Immature natural killer cell (primary cell): ENCODE data around the gene ZBTB16. TPM values are rescaled to one million over a fixed set of nuclear protein-coding genes. Genes with fewer than 3 reads are reported as not detected.

ENCODE experiments used
- DNase-seq, 3 donors: peaks; one replicate each; pipeline ENCODE4 v3.0.0; 2022; ENCODE audit warnings: mixed read lengths in 1 of 3
- H3K27ac Mint-ChIP-seq, 6 donors: one replicate each; pipeline ENCODE4 v1.8.0; 2020; ENCODE audit warnings: mixed read lengths in 6 of 6, mild to moderate bottlenecking in 5 of 6, inconsistent platforms in 4 of 6, moderate library complexity in 3 of 6
- H3K27me3 Mint-ChIP-seq, 3 donors: one replicate each; pipeline ENCODE4 v1.8.0; 2020 to 2021; ENCODE audit warnings: low read depth in 3 of 3, mild to moderate bottlenecking in 3 of 3, mixed read lengths in 3 of 3, moderate library complexity in 3 of 3, inconsistent platforms in 1 of 3
- H3K36me3 Mint-ChIP-seq, 3 donors: one replicate each; pipeline ENCODE4 v1.8.0; 2020; ENCODE audit warnings: mixed read lengths in 3 of 3, inconsistent platforms in 2 of 3, mild to moderate bottlenecking in 2 of 3
- H3K4me1 Mint-ChIP-seq, 2 donors: one replicate each; pipeline ENCODE4 v1.8.0; 2020; ENCODE audit warnings: inconsistent platforms in 2 of 2, mild to moderate bottlenecking in 2 of 2, mixed read lengths in 2 of 2, moderate library complexity in 1 of 2
- H3K4me3 Mint-ChIP-seq, 5 donors: one replicate each; pipeline ENCODE4 v1.8.0; 2020; ENCODE audit warnings: mild to moderate bottlenecking in 5 of 5, mixed read lengths in 5 of 5, inconsistent platforms in 3 of 5, moderate library complexity in 3 of 5
- H3K9me3 Mint-ChIP-seq, 6 donors: one replicate each; pipeline ENCODE4 v1.8.0; 2020; ENCODE audit warnings: mild to moderate bottlenecking in 6 of 6, mixed read lengths in 6 of 6, inconsistent platforms in 4 of 6, moderate library complexity in 3 of 6
- polyA plus RNA-seq, 3 donors: library from polyadenylated mRNA; unstranded; fragments of 300-500 nt; fragmentation: Illumina TruSeq; gene quantifications; one replicate each; pipeline ENCODE4 v1.2.3, GENCODE V29; 2021

Gene ZBTB16
- polyA plus RNA-seq, 3 donors from 2014 or later: 90.4 to 197 (median 92.5) TPM

DNA sequence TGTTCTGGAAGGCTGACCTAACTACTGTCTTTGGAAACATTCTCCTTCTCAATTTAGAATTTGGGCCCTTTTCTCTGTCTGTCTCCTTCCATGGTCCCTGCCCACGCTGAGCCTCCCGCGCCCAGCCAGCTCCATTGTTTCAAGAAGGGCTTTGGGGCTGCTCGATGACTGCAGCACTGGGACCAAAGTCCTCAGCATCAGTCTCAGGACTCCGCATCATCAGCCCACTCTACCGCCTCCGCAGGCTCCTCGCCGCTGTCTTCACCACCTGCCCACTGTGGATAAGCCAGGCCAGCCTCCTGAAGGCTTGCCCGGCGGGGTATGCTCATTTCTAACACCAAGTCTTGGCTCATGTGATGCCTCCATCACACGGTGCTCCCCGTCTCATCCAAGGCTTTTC is 81.3 kb downstream of the ZBTB16 start:
- H3K4me1 Mint-ChIP-seq: peaks cover 94 to 100% of the 10 kb centered on the region in 2 donors
- peaks cover 5 to 9% (median 8%) of the 10 kb centered on the region in 3 donors for H3K36me3 Mint-ChIP-seq

DNA sequence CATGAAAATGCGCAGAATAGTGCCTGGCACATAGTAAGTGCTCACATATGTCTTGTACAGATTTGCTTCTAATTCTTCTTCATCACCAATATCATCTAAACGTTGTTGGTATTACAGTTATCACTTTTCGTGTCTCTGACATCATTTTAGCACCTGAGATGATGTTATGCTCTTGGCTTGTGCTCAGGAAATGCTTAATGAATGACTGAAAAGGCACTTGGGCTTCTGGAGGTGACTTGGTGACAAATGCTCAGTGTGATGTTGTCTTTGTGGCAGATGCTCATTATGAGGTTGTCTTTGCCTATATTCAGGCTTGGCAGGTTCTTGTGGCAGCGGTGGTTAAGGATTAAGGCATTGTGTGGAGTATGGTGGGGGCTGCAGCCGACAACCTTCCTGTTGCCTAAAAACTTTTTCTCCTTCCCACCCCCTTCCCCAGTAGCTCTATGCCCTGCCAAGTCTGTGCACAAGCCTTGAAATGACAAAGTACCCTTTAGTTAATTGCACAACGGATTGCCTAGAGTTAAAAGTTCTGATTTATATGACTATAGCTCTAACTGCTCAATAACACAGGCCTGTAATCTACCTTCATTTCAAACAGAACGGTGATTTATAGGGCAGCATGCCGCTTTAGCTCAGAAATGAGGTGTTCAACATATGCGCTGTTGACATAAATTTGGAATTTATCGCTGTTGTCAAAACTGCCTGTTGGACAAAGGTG is 82.5 kb downstream of the ZBTB16 start:
- Mint-ChIP-seq H3K4me3 (peak overlapping the region in 4 of 5 donors; percentile 18 to 40 (median 26)), H3K27ac (peak overlapping the region; percentile 41 to 87 (median 71)), H3K9me3 (no peaks in the 10 kb centered on the region), H3K36me3 (peaks cover 5 to 9% (median 8%) of the 10 kb centered on the region in 3 donors), H3K4me1 (peaks cover 91 to 100% of the 10 kb centered on the region in 2 donors), H3K27me3 (peaks cover 3 to 9% (median 3%) of the 10 kb centered on the region in 3 donors)
- DNase-seq: no peak

More for the DNA sequence above, 81.3 kb downstream of the ZBTB16 start:
- peak overlapping the region; percentile 54 to 87 (median 72) for H3K27ac Mint-ChIP-seq
- no peak for DNase-seq
- H3K9me3 Mint-ChIP-seq: no peaks in the 10 kb centered on the region
- peak overlapping the region in 1 of 5 donors; percentile 9 for H3K4me3 Mint-ChIP-seq
- peaks cover 3 to 9% (median 3%) of the 10 kb centered on the region in 3 donors for H3K27me3 Mint-ChIP-seq

DNA sequence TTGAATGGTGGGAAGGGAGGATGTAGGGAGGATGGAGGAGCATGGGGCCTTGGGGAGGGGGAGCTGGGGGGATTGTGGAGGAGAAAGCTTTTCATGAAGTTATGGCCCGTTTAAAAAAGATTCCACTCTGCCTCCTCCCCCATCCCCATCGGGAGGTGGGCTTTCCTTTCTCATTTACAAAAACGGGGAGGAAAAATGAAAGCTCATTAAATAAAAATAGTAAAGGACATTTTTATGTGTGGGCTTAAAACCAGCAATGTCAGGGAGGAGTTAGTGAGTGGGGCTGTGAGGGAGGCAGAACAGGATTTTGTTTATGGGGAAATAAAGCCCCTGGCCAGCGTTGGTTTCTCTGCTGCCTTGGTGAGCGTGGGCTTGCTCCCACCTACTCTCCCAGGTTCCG is 83.2 kb downstream of the ZBTB16 start:
- Mint-ChIP-seq H3K36me3 (peaks cover 5 to 9% (median 8%) of the 10 kb centered on the region in 3 donors), H3K9me3 (no peaks in the 10 kb centered on the region), H3K4me1 (peaks cover 91 to 100% of the 10 kb centered on the region in 2 donors), H3K27me3 (peaks cover 3 to 9% (median 3%) of the 10 kb centered on the region in 3 donors), H3K4me3 (peak overlapping the region in 2 of 5 donors; percentile 6 to 77), H3K27ac (peak overlapping the region in 4 of 6 donors; percentile 34 to 87 (median 80))
- DNase-seq: no peak

DNA sequence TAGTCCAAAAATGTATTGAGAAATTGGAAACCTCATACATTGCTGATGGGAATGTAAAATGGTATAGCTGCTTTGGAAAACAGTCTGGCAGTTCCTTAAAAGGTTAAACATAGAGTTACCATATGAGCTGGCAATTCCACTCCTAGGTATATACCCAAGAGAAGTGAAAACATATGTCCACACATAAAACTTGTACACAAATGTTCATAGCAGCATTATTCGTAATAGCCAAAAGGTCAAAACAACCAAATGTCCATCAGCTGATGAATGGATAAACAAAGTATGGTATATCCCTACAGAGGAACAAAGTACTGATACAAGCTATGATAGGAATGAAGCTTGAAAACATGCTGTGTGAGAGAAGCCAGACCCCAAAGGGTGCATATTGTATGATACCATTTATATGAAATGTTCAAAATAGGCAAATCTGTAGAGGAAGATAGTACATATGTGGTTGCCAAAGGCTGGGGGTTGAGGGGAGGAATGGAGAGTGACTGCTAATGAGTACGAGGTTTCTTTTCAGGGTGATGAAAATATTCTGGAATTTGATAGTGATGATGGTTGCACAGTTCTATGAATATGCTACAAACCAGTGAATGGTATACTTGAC is 85.8 kb downstream of the ZBTB16 start:
- H3K9me3 Mint-ChIP-seq: no peaks in the 10 kb centered on the region
- H3K27ac Mint-ChIP-seq: peak overlapping the region; percentile 7 to 78 (median 47)

DNA sequence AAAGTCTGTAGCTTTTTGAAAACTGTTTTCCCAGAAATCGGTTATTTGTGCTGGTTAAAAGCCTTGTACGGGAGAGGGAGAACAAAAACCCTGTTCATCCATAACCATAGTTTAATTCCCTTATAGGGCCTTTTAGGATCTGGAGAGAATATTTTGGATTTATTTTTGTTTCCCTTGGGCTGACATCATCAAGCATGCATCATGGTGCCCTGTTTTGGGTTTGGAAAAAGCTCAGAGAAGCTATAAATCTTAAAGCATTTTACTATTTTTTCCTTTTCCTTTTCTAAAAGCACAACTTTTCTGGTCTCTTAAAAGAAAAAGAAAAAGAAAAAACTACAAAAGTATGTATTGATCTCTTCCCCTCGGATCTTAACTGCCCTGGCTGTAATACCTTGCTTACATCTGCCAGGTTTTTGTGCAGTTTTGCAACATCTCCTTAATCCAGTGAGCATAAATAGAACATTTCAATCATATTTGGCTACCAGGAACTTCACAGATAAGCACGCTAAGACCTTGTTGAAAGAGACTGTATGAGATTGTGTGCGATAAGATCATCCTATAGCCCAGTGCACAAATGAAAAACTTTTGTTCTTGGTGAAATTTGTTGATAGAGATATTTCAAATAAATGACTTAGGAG is 88.0 kb downstream of the ZBTB16 start:
- H3K4me1 Mint-ChIP-seq: peaks cover 95 to 100% of the 10 kb centered on the region in 2 donors
- peaks cover 0 to 5% (median 0%) of the 10 kb centered on the region in 3 donors for H3K36me3 Mint-ChIP-seq
- H3K27me3 Mint-ChIP-seq: peaks cover 0 to 4% (median 1%) of the 10 kb centered on the region in 3 donors
- no peak for DNase-seq
- H3K9me3 Mint-ChIP-seq: no peaks in the 10 kb centered on the region
- peak overlapping the region; percentile 36 to 67 (median 48) for H3K4me3 Mint-ChIP-seq
- H3K27ac Mint-ChIP-seq: peak overlapping the region; percentile 61 to 91 (median 86)

More for the DNA sequence above, 85.8 kb downstream of the ZBTB16 start:
- peak overlapping the region in 1 of 5 donors; percentile 26 for H3K4me3 Mint-ChIP-seq
- H3K27me3 Mint-ChIP-seq: peaks cover 0 to 4% (median 3%) of the 10 kb centered on the region in 3 donors
- DNase-seq: no peak
- peaks cover under 1 to 9% (median 5%) of the 10 kb centered on the region in 3 donors for H3K36me3 Mint-ChIP-seq
- peaks cover 93 to 100% of the 10 kb centered on the region in 2 donors for H3K4me1 Mint-ChIP-seq

DNA sequence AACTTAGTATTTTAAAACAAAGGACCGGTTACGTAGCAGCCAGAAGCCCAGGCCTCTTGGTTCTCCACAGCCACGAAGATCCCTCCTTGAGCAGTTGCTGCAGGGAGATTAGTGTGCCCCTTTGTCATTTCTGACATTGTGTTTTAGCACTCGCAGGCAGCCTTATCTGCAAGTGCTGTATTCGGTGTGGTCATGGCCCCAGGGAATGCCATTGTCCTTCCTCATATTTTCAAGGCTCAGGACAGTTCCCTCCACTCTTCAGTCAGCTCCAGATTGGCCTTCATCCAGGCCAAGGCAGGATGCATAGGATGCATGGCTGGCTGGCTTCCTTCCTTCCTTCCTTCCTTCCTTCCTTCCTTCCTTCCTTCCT is 88.5 kb downstream of the ZBTB16 start:
- Mint-ChIP-seq H3K4me1 (peaks cover 95 to 100% of the 10 kb centered on the region in 2 donors), H3K9me3 (no peaks in the 10 kb centered on the region), H3K4me3 (peak overlapping the region; percentile 36 to 67 (median 48)), H3K27ac (peak overlapping the region; percentile 61 to 91 (median 86)), H3K36me3 (peaks cover 0 to 9% (median 0%) of the 10 kb centered on the region in 3 donors), H3K27me3 (peaks cover 0 to 4% (median 1%) of the 10 kb centered on the region in 3 donors)
- DNase-seq: no peak

DNA sequence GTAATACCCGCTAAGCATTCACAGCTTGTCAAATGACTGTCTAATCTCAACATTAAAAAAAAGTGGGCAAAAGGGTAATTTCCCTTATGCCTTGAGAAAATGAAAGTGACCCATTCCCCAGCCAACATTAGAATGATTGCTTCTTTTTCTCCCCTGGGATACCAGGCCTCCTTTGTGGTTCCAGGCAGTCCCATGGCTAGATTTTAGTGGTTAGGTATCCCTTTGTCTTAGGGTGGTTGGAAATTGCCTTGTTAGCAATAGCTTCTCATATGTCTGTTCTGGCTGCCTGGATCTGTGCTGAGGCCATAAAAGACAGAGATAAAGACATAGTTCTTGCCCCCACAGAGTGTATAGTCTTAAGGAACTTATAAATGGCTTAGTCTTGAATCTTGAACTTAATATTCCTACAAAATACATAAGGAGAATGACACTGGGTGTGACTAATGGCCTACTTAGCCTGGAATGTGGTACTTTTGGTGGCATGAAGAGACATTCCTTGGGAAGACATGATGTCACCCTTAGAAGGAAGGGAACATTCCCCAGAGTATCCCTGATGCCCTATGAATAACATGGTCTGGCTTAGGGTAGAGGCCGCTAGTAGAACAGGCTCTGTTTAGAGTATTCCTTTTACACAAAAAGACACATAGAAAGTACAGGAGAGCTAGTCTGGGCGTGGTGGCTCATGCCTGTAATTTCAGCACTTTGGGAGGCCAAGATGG is 90.3 kb downstream of the ZBTB16 start:
- peaks cover 0 to 9% (median 3%) of the 10 kb centered on the region in 3 donors for H3K36me3 Mint-ChIP-seq
- DNase-seq: no peak
- H3K4me3 Mint-ChIP-seq: peak overlapping the region; percentile 7 to 64 (median 15)
- H3K4me1 Mint-ChIP-seq: peaks cover 91 to 99% of the 10 kb centered on the region in 2 donors
- H3K27me3 Mint-ChIP-seq: peaks cover 0 to 4% (median 1%) of the 10 kb centered on the region in 3 donors
- H3K27ac Mint-ChIP-seq: peak overlapping the region; percentile 18 to 86 (median 67)
- no peaks in the 10 kb centered on the region for H3K9me3 Mint-ChIP-seq

DNA sequence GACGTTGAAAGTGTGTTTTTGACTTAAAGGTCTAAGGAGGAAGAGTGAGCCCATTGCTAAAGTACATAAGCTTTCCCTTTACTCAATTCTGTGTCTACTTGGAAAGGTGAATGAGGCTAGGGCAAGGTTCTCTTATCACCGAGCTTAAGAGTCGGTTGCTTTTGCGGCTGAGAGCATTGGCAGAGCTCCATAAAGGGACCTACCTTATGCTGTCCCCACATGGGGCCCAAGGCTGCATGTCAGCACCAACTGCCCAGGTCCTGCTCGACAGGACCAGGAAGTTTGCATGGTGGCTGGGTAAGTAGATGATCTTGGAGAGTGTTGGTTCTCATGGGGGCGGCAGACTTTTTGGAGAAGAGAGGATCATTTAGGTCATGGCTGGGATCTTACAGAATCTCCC is 91.2 kb downstream of the ZBTB16 start:
- DNase-seq: no peak
- peaks cover 84 to 99% of the 10 kb centered on the region in 2 donors for H3K4me1 Mint-ChIP-seq
- peaks cover 0 to 9% (median 3%) of the 10 kb centered on the region in 3 donors for H3K36me3 Mint-ChIP-seq
- peak overlapping the region; percentile 18 to 83 (median 63) for H3K27ac Mint-ChIP-seq
- H3K4me3 Mint-ChIP-seq: peak overlapping the region in 2 of 5 donors; percentile 14 to 29
- peaks cover 0 to 2% (median 0%) of the 10 kb centered on the region in 3 donors for H3K27me3 Mint-ChIP-seq
- H3K9me3 Mint-ChIP-seq: no peaks in the 10 kb centered on the region

DNA sequence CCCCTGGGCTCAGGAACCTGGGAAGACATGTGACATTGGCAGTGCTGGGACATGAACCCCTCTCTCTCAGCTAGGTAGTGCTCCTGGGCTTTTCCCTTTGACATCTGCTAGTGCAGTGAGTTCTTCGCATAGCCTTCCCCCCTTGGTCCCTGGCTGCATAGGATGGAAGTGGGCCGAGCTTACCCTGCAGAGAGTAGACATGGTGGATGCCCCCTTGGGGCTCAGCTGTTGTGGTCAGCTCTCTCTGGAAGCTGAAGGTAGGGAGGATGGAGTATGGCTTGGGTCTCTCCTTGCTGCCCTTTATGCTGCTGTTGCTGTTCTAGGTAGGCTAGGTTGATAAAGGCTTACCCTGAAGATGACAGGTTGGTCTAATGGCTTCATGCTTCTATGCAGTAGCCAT is 92.1 kb downstream of the ZBTB16 start:
- H3K36me3 Mint-ChIP-seq: peaks cover 0 to 9% (median 4%) of the 10 kb centered on the region in 3 donors
- peak overlapping the region in 5 of 6 donors; percentile 37 to 86 (median 72) for H3K27ac Mint-ChIP-seq
- H3K9me3 Mint-ChIP-seq: no peaks in the 10 kb centered on the region
- no peak for DNase-seq
- peaks cover 0 to 4% (median 0%) of the 10 kb centered on the region in 3 donors for H3K27me3 Mint-ChIP-seq
- peak overlapping the region in 2 of 5 donors; percentile 26 to 33 for H3K4me3 Mint-ChIP-seq
- H3K4me1 Mint-ChIP-seq: peaks cover 81 to 99% of the 10 kb centered on the region in 2 donors

DNA sequence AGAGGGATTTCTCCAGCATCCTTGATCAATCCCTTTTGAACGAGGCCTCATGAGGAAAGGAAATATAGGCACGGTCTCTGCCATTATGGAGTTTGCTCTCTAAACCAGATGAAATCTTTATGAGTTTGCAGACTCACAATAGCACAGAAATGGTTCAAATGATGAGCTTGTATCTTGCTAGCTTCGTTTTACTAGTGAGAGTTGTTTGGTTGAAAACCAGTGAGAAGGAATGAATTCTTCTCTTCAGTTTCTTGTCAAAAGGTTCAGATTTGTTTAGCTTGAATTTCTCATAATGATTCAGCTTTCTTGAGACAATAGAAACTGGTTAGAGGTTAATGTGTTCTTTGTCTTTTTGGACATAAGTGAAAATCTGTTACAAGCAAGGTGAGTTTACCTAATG is 92.7 kb downstream of the ZBTB16 start:
- Mint-ChIP-seq H3K4me3 (peak overlapping the region in 4 of 5 donors; percentile 26 to 60 (median 46)), H3K9me3 (no peaks in the 10 kb centered on the region), H3K4me1 (peaks cover 81 to 99% of the 10 kb centered on the region in 2 donors)

DNA sequence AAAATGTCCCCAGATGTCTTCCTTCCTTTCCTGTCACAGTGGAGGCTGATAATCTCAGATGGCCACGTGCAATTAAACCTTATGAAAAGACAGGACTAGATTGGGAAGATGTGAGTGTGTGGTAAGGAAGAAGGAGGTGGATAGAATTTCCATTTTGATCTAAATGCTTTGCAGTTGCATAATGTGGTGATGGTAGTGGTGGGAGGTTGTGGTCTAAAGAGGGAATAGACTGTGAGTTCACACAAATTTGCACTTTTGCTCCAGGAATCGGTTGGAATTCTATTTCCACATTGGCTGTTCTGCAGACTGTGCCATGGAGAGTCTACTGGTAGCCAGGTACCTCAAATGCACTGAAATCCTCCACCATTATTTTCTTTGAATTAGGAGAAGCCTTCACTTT is 93.3 kb downstream of the ZBTB16 start:
- peaks cover 4 to 10% (median 9%) of the 10 kb centered on the region in 3 donors for H3K36me3 Mint-ChIP-seq

More for the DNA sequence above, 92.7 kb downstream of the ZBTB16 start:
- Mint-ChIP-seq H3K27ac (peak overlapping the region; percentile 53 to 86 (median 76)), H3K36me3 (peaks cover 0 to 9% (median 9%) of the 10 kb centered on the region in 3 donors), H3K27me3 (peaks cover 0 to 4% (median 0%) of the 10 kb centered on the region in 3 donors)
- no peak for DNase-seq

DNA sequence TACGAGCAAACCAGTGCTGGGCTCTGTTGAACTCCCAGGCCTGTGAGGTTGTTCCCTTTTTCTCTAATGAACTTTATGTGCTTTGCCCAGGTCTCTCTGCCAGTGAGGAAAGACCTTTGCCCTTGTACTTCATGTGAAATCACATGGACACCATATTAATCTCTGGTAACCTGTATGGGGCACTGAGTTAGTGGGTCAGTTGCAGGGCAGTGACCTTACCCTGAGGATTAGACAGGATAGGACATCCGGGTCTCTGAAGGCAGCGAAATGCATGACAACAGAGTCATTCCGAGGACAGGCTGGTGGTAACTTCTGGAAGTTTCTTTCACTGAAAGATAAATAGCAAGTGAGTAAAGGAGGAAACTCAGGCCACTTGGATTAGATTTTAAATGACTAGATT is 93.7 kb downstream of the ZBTB16 start:
- peak overlapping the region; percentile 4 to 56 (median 41) for H3K27ac Mint-ChIP-seq

More for the DNA sequence above, 93.3 kb downstream of the ZBTB16 start:
- no peak for DNase-seq
- Mint-ChIP-seq H3K27ac (peak overlapping the region; percentile 53 to 86 (median 76)), H3K4me1 (peaks cover 81 to 99% of the 10 kb centered on the region in 2 donors), H3K4me3 (peak overlapping the region; percentile 4 to 60 (median 45)), H3K9me3 (no peaks in the 10 kb centered on the region), H3K27me3 (peaks cover 0 to 4% (median 2%) of the 10 kb centered on the region in 3 donors)

More for the DNA sequence above, 93.7 kb downstream of the ZBTB16 start:
- H3K36me3 Mint-ChIP-seq: peaks cover 8 to 14% (median 9%) of the 10 kb centered on the region in 3 donors
- H3K4me3 Mint-ChIP-seq: no peak overlapping the region
- peaks cover 81 to 99% of the 10 kb centered on the region in 2 donors for H3K4me1 Mint-ChIP-seq
- H3K9me3 Mint-ChIP-seq: no peaks in the 10 kb centered on the region
- no peak for DNase-seq
- peaks cover 0 to 4% (median 2%) of the 10 kb centered on the region in 3 donors for H3K27me3 Mint-ChIP-seq
